ENCODE results near the gene CRIP1.

GRCh38 chr14:105448706-105449111, 38.0 kb upstream of the CRIP1 start:
- TF ChIP-seq EZH2 (IDR thresholded peaks at IDR 0.05; ENCODE audit: borderline replicate concordance, insufficient read depth, low read depth, low read length, poor library complexity, severe bottlenecking) (no peak), CTCF (IDR thresholded peaks at IDR 0.05) (peak; percentile 86)
